ENCODE measurements around the gene ADAM23.

DNA sequence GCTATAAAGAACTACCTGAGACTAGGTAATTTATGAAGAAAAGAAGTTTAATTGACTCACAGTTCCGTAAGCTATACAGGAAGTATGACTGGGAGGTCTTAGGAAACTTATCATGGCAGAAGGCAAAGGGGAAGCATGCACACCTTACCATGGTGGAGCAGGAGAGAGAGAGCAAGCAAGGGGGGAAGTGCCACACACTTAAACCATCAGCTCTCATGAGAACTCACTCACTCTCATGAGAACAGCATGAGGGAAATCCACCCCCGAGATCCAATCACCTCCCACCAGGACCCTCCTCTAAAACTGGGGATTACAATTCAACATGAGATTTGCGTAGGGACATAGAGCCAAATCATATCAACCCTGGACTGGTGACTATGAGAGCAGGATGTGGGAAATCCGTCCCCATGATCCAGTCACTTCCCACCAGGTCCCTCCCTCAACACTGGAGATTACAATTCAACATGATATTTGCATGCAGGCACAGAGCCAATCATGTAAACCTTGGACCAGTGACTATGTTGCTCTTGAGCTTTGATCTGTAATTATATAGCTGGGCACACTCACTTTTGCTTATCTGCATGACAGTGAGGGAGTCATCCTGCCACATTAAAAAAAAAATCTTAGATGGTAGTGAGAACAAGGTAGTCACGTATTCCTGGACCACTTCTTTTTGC is 12.9 kb downstream of the ADAM23 start:
- TF ChIP-seq RFX5 (IDR thresholded peaks at IDR 0.05) (no peak), ZC3H11A (IDR thresholded peaks at IDR 0.05) (no peak)
- TF ChIP-seq, protein P1, sequence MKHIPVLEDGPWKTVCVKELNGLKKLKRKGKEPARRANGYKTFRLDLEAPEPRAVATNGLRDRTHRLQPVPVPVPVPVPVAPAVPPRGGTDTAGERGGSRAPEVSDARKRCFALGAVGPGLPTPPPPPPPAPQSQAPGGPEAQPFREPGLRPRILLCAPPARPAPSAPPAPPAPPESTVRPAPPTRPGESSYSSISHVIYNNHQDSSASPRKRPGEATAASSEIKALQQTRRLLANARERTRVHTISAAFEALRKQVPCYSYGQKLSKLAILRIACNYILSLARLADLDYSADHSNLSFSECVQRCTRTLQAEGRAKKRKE (CRISPR knock-in tag; IDR thresholded peaks at IDR 0.05; ENCODE audit: low read depth): no peak

Measured in A549 (cell line).